ENCODE results near the gene CRYBG1. TPM values are rescaled to one million over a fixed set of nuclear protein-coding genes. Genes with fewer than 3 reads are reported as not detected.

CRYBG1 gene
- total and polyA plus RNA-seq, 2 experiments from 2014 or later: 3.2 to 10.0 TPM

DNA sequence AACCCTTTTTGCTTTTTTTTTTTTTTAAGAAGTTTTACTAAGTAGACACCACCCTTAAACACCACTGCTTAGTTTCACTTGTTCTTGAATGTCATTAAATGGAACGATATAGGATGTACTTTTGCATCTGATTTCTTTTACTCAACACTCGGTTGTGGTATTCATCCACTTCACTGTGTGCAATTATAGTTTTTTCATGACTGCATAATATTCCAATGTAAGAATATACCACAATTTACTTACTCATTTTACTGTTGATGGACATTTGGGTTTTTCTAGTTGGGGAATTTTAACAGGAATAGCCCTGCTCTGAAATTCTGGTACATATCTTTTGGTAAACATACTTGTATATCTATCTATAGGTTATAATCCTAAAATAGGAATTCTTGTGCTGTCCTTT, 238.9 kb downstream of the CRYBG1 start:
- DNase-seq (ENCODE audit: low spot score): no peak
- TF ChIP-seq EZH2phosphoT487 (IDR thresholded peaks at IDR 0.05; ENCODE audit: low read depth, severe bottlenecking, unreplicated experiment) (no peak), EZH2 (IDR thresholded peaks at IDR 0.05; ENCODE audit: borderline replicate concordance) (no peak)
- TF ChIP-seq, protein P1, sequence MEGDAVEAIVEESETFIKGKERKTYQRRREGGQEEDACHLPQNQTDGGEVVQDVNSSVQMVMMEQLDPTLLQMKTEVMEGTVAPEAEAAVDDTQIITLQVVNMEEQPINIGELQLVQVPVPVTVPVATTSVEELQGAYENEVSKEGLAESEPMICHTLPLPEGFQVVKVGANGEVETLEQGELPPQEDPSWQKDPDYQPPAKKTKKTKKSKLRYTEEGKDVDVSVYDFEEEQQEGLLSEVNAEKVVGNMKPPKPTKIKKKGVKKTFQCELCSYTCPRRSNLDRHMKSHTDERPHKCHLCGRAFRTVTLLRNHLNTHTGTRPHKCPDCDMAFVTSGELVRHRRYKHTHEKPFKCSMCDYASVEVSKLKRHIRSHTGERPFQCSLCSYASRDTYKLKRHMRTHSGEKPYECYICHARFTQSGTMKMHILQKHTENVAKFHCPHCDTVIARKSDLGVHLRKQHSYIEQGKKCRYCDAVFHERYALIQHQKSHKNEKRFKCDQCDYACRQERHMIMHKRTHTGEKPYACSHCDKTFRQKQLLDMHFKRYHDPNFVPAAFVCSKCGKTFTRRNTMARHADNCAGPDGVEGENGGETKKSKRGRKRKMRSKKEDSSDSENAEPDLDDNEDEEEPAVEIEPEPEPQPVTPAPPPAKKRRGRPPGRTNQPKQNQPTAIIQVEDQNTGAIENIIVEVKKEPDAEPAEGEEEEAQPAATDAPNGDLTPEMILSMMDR (IDR thresholded peaks at IDR 0.05; ENCODE audit: poor library complexity): no peak
- Histone ChIP-seq H3K4me3 (no peak overlapping the region), H3K36me3 (replicated peaks; ENCODE audit: insufficient read depth, low read depth) (no peaks in the 10 kb centered on the region), H2AFZ (no peak overlapping the region), H3K4me1 (ENCODE audit: insufficient read depth) (no peaks in the 10 kb centered on the region), H3K9me2 (replicated peaks; ENCODE audit: insufficient read depth) (no peaks in the 10 kb centered on the region), H3K27ac (no peak overlapping the region), H3K79me2 (no peaks in the 10 kb centered on the region), H3K9me3 (ENCODE audit: low read depth) (no peaks in the 10 kb centered on the region), H4K20me1 (ENCODE audit: insufficient read depth, poor library complexity, severe bottlenecking) (no peaks in the 10 kb centered on the region), H3K27me3 (no peaks in the 10 kb centered on the region), H3K4me2 (no peak overlapping the region)
- 50% methylated on average over 2 of the region's 2 CpGs for WGBS (ENCODE audit: low lambda C conversion rate, missing lambda C conversion rate)

DNA sequence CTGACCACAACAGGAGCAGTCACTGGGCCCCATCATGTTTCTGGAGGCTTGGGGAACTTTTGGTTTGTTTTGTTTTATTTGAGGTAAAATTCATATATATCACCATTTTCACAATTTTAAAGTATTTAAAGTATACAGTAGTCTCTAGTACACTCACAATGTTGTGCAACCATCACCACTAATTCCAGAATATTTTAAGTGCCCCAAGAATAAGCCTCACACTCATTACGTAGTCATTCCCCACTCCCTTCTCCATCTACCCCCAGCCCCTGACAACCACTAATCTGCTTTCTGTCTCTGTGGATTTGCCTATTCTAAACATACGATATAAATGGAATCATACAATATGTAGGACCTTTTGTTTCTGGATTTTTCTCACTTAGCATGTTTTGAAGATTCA, 239.8 kb downstream of the CRYBG1 start:
- Histone ChIP-seq H3K9me3 (ENCODE audit: low read depth) (no peaks in the 10 kb centered on the region), H3K79me2 (no peaks in the 10 kb centered on the region), H3K4me1 (ENCODE audit: insufficient read depth) (no peaks in the 10 kb centered on the region), H2AFZ (no peak overlapping the region), H3K4me3 (no peak overlapping the region), H3K27me3 (no peaks in the 10 kb centered on the region), H3K36me3 (replicated peaks; ENCODE audit: insufficient read depth, low read depth) (no peaks in the 10 kb centered on the region), H4K20me1 (ENCODE audit: insufficient read depth, poor library complexity, severe bottlenecking) (no peaks in the 10 kb centered on the region), H3K4me2 (no peak overlapping the region), H3K9me2 (replicated peaks; ENCODE audit: insufficient read depth) (no peaks in the 10 kb centered on the region), H3K27ac (no peak overlapping the region)
- WGBS (ENCODE audit: low lambda C conversion rate, missing lambda C conversion rate): 90% methylated on average over 2 of the region's 2 CpGs
- TF ChIP-seq, protein P1 (IDR thresholded peaks at IDR 0.05; ENCODE audit: poor library complexity): no peak
- TF ChIP-seq EZH2phosphoT487 (IDR thresholded peaks at IDR 0.05; ENCODE audit: low read depth, severe bottlenecking, unreplicated experiment): no peak
- no peak for TF ChIP-seq EZH2 (IDR thresholded peaks at IDR 0.05; ENCODE audit: borderline replicate concordance)
- DNase-seq (ENCODE audit: low spot score): no peak

DNA sequence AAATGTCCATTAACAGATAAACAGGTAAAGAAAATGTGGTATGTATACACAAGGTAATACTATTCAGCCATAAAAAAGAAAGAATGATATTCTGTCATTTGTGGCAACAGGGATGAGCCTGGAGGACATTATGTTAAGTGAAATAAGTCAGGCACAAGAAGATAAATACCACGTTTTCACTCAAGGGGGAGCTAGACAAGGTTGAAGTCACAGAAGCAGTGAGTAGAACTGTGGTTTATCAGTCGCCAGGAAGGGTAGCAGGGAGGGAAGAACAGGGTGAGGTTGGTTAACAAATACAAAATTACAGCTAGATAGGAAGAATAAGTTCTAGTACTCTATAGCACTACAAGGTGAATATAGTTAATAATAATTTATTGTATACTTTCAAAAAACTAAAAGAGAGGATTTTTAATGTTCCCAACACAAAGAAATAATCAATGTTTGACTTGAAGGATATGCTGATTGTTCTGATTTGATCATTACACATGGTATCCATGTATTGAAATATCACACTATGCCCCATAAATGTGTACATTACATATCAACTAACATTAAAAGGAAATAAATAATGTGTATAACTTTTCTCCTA, 247.7 kb downstream of the CRYBG1 start:
- no peaks in the 10 kb centered on the region for H3K4me1 ChIP-seq (ENCODE audit: insufficient read depth)
- TF ChIP-seq EZH2phosphoT487 (IDR thresholded peaks at IDR 0.05; ENCODE audit: low read depth, severe bottlenecking, unreplicated experiment): no peak
- TF ChIP-seq, protein P1 (IDR thresholded peaks at IDR 0.05; ENCODE audit: poor library complexity): peak; percentile 57
- no peaks in the 10 kb centered on the region for H3K27me3 ChIP-seq
- DNase-seq (ENCODE audit: low spot score): peak; percentile 70
- no peaks in the 10 kb centered on the region for H3K79me2 ChIP-seq
- H3K9me3 ChIP-seq (ENCODE audit: low read depth): no peaks in the 10 kb centered on the region
- no peak overlapping the region for H3K27ac ChIP-seq
- H2AFZ ChIP-seq: no peak overlapping the region
- no peaks in the 10 kb centered on the region for H3K36me3 ChIP-seq (replicated peaks; ENCODE audit: insufficient read depth, low read depth)
- 14% methylated on average over 2 of the region's 2 CpGs for WGBS (ENCODE audit: low lambda C conversion rate, missing lambda C conversion rate)
- H4K20me1 ChIP-seq (ENCODE audit: insufficient read depth, poor library complexity, severe bottlenecking): no peaks in the 10 kb centered on the region
- H3K4me2 ChIP-seq: no peak overlapping the region
- no peak overlapping the region for H3K4me3 ChIP-seq
- no peaks in the 10 kb centered on the region for H3K9me2 ChIP-seq (replicated peaks; ENCODE audit: insufficient read depth)
